Breast epithelium (tissue), 4 donors: Measurements from ENCODE around the gene PTPRN2. TPM values are rescaled to one million over a fixed set of nuclear protein-coding genes. Genes with fewer than 3 reads are reported as not detected.
"Not testable (repeated sequence)": the region's sequence is repeated elsewhere in the genome, so short reads cannot be mapped to it uniquely, and the experiment has no call there.

ENCODE experiments used
- DNase-seq, 2 donors: peaks; one replicate each; pipeline ENCODE4 v3.0.0-alpha.2; 2019; ENCODE audit warnings: low spot score in 2 of 2
- H3K27ac ChIP-seq, 2 donors: fragments of 200-600 bp; sonication (generic) in 1 of 2; one replicate each; pipeline ENCODE4 v1.5.1; 2016 to 2019; ENCODE audit warnings: mild to moderate bottlenecking in 1 of 2
- H3K27me3 ChIP-seq, 2 donors: fragments of 200-600 bp; sonication (generic) in 1 of 2; one replicate each; pipeline versions ENCODE4 v1.5.1 to v1.6.0; 2017 to 2019; ENCODE audit warnings: control low read depth in 1 of 2, mild to moderate bottlenecking in 1 of 2
- H3K36me3 ChIP-seq: fragments of 200-600 bp; one replicate; pipeline ENCODE4 v1.5.1; 2019
- H3K4me1 ChIP-seq, 2 donors: fragments of 200-600 bp; sonication (generic); one replicate each; pipeline ENCODE4 v1.5.1; 2016 to 2019; ENCODE audit warnings: control low read depth in 1 of 2
- H3K4me3 ChIP-seq, 3 donors: fragments of 200-600 bp; sonication (generic); 1 replicate in 2 of 3; 2 replicates in 1 of 3; pipeline ENCODE4 v1.5.1; 2016 to 2019; ENCODE audit warnings: mild to moderate bottlenecking in 3 of 3, moderate library complexity in 2 of 3
- H3K9me3 ChIP-seq, 2 donors: fragments of 200-600 bp; sonication (generic) in 1 of 2; one replicate each; pipeline ENCODE4 v1.5.1; 2016 to 2019; ENCODE audit warnings: control low read depth in 1 of 2
- CTCF ChIP-seq, 3 donors: fragments of 450-650 bp; IDR thresholded peaks; one replicate each; pipeline ENCODE4 v1.5.1; 2016 to 2017; ENCODE audit warnings: antibody characterized with exemption in 3 of 3, mild to moderate bottlenecking in 3 of 3, moderate library complexity in 3 of 3
- POLR2A ChIP-seq: fragments of 450-650 bp; IDR thresholded peaks from one replicate; pipeline ENCODE4 v1.6.1; 2016; ENCODE audit warnings: antibody characterized with exemption, mild to moderate bottlenecking, moderate library complexity
- POLR2AphosphoS5 ChIP-seq, 3 donors: sonication (generic); formaldehyde crosslinking; IDR thresholded peaks; one replicate each; pipeline ENCODE4 v1.6.1; 2017; ENCODE audit warnings: antibody characterized with exemption in 3 of 3
- intact Hi-C: fragments of 100-400 bp; cut with DNase I; formaldehyde crosslinking; loops from one replicate; pipeline ENCODE4 v1.15.1; 2023; ENCODE audit warnings: low total_unique reads
- total RNA-seq, 3 donors: library from RNA; depleted of rRNA; stranded (reverse); fragments of >200 nt; gene quantifications; one replicate each; pipeline ENCODE4 v1.1.0, GENCODE V29; 2016

Gene PTPRN2
- total RNA-seq, 3 donors from 2014 or later: 1.6 to 2.2 (median 2.2) TPM

GRCh38 chr7:158408318-158408920, 179.2 kb downstream of the PTPRN2 start:
- H3K4me3 ChIP-seq: no peak overlapping the region
- no peaks in the 10 kb centered on the region for H3K9me3 ChIP-seq
- H3K27me3 ChIP-seq: peaks cover 0 to 7% of the 10 kb centered on the region in 2 donors
- intact Hi-C loops: no loop called here
- no peak for DNase-seq
- TF ChIP-seq CTCF (IDR thresholded peaks at IDR 0.05) (no peak), POLR2A (no peak)
- no peak overlapping the region for H3K27ac ChIP-seq
- H3K4me1 ChIP-seq: no peaks in the 10 kb centered on the region
- H3K36me3 ChIP-seq: no peaks in the 10 kb centered on the region

GRCh38 chr7:158407581-158408317, 179.9 kb downstream of the PTPRN2 start:
- TF ChIP-seq POLR2AphosphoS5 (IDR thresholded peaks at IDR 0.05) (no peak), CTCF (IDR thresholded peaks at IDR 0.05) (peak in 1 of 3 donors; percentile 16), POLR2A (no peak)
- DNase-seq: no peak
- H3K27me3 ChIP-seq: peaks cover 0 to 7% of the 10 kb centered on the region in 2 donors
- no peaks in the 10 kb centered on the region for H3K9me3 ChIP-seq
- no peak overlapping the region for H3K27ac ChIP-seq
- H3K4me3 ChIP-seq: no peak overlapping the region
- H3K4me1 ChIP-seq: no peaks in the 10 kb centered on the region
- intact Hi-C loops: no loop called here
- H3K36me3 ChIP-seq: no peaks in the 10 kb centered on the region

GRCh38 chr7:158406801-158407200, 180.8 kb downstream of the PTPRN2 start:
- Histone ChIP-seq H3K4me1 (no peaks in the 10 kb centered on the region), H3K4me3 (no peak overlapping the region), H3K27me3 (peaks cover 0 to 16% of the 10 kb centered on the region in 2 donors), H3K36me3 (no peaks in the 10 kb centered on the region), H3K9me3 (no peaks in the 10 kb centered on the region), H3K27ac (no peak overlapping the region)
- DNase-seq: no peak
- TF ChIP-seq POLR2A: no peak
- no peak for TF ChIP-seq POLR2AphosphoS5 (IDR thresholded peaks at IDR 0.05)
- TF ChIP-seq CTCF (IDR thresholded peaks at IDR 0.05): no peak
- intact Hi-C loops: no loop called here

GRCh38 chr7:158406364-158406763, 181.3 kb downstream of the PTPRN2 start:
- no peak overlapping the region for H3K4me3 ChIP-seq
- intact Hi-C loops: no loop called here

GRCh38 chr7:158405771-158406170, 181.9 kb downstream of the PTPRN2 start:
- intact Hi-C loops, H3K27ac ChIP-seq, H3K9me3 ChIP-seq, H3K36me3 ChIP-seq, H3K4me3 ChIP-seq, H3K4me1 ChIP-seq, DNase-seq: not testable (repeated sequence)
- H3K27me3 ChIP-seq: peaks cover 0 to 16% of the 10 kb centered on the region in 2 donors

More at GRCh38 chr7:158406364-158406763, 181.3 kb downstream of the PTPRN2 start:
- Histone ChIP-seq H3K4me1 (no peaks in the 10 kb centered on the region), H3K27me3 (peaks cover 0 to 16% of the 10 kb centered on the region in 2 donors), H3K9me3 (no peaks in the 10 kb centered on the region), H3K36me3 (no peaks in the 10 kb centered on the region), H3K27ac (no peak overlapping the region)
- no peak for TF ChIP-seq POLR2A
- TF ChIP-seq POLR2AphosphoS5 (IDR thresholded peaks at IDR 0.05): no peak
- no peak for TF ChIP-seq CTCF (IDR thresholded peaks at IDR 0.05)
- DNase-seq: no peak
